SU-DHL-6 (cell line): ENCODE results near the gene THBD.

Experiments
- EZH2phosphoT487 ChIP-seq: fragments of 200-600 bp; sonication (generic), shearing (Covaris generic); conservative IDR thresholded peaks from 2 replicates; pipeline ENCODE4 v1.6.1; 2018; ENCODE audit warnings: mild to moderate bottlenecking, antibody characterized with exemption, low read length, moderate library complexity, mixed read lengths
- TF ChIP-seq, protein P1 (sequence below): fragments of 200-600 bp; sonication (generic); IDR thresholded peaks from one replicate; pipeline ENCODE4 v1.5.1; 2017; ENCODE audit warnings: antibody characterized with exemption, mild to moderate bottlenecking, low read length, moderate library complexity; ENCODE audit not compliant: insufficient read depth, poor library complexity, severe bottlenecking

DNA sequence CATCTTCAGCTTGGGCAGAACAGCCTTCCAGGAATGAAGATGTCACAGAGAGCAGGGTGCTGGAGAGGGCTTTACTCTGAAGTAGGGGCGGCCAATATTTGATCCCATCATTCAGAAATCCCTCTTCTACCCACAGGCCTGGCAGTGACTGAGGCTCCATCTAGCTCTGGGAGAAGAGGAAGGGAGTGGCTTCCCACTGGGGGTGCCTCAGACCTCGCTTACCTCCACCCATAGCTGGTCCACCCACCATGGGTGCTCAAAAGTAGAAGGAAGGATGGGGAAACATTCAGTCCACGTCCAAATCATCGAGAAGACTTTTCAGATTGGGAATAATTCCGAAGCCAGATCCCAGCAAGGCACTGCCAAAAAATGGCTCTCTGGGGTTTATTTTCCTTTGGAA, 11.8 kb upstream of the THBD start:
- TF ChIP-seq, protein P1, sequence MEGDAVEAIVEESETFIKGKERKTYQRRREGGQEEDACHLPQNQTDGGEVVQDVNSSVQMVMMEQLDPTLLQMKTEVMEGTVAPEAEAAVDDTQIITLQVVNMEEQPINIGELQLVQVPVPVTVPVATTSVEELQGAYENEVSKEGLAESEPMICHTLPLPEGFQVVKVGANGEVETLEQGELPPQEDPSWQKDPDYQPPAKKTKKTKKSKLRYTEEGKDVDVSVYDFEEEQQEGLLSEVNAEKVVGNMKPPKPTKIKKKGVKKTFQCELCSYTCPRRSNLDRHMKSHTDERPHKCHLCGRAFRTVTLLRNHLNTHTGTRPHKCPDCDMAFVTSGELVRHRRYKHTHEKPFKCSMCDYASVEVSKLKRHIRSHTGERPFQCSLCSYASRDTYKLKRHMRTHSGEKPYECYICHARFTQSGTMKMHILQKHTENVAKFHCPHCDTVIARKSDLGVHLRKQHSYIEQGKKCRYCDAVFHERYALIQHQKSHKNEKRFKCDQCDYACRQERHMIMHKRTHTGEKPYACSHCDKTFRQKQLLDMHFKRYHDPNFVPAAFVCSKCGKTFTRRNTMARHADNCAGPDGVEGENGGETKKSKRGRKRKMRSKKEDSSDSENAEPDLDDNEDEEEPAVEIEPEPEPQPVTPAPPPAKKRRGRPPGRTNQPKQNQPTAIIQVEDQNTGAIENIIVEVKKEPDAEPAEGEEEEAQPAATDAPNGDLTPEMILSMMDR, result no peak
- TF ChIP-seq EZH2phosphoT487, result no peak
